Neural progenitor cell (in vitro differentiated cells): ENCODE measurements around the gene TP53BP2. TPM values are rescaled to one million over a fixed set of nuclear protein-coding genes. Genes with fewer than 3 reads are reported as not detected.

Source experiments
- DNase-seq: peaks from one replicate; pipeline ENCODE4 v3.0.0-alpha.2; 2016; ENCODE audit warnings: low spot score
- H2AFZ ChIP-seq: fragments of 200-600 bp; sonication (generic); replicated peaks from 2 replicates; pipeline ENCODE4 v1.6.1; 2016; ENCODE audit warnings: antibody characterized with exemption
- H3F3A ChIP-seq: fragments of 200-600 bp; sonication (generic); 2 replicates; pipeline ENCODE4 v1.6.1; 2016; ENCODE audit warnings: antibody characterized with exemption, low read depth
- H3K27ac ChIP-seq: fragments of 200-600 bp; sonication (generic); 2 replicates; pipeline ENCODE4 v1.5.1; 2016; ENCODE audit warnings: mild to moderate bottlenecking
- H3K27me3 ChIP-seq: fragments of 200-600 bp; sonication (generic); 2 replicates; pipeline ENCODE4 v1.6.1; 2016; ENCODE audit warnings: mild to moderate bottlenecking, moderate library complexity
- H3K36me3 ChIP-seq: fragments of 200-600 bp; sonication (generic); 2 replicates; pipeline ENCODE4 v1.5.1; 2016
- H3K4me1 ChIP-seq: fragments of 200-600 bp; sonication (generic); 2 replicates; pipeline ENCODE4 v1.6.1; 2016; ENCODE audit warnings: mixed run types
- H3K4me2 ChIP-seq: fragments of 200-600 bp; sonication (generic); 2 replicates; pipeline ENCODE4 v1.6.1; 2016
- H3K4me3 ChIP-seq: fragments of 200-600 bp; sonication (generic); 2 replicates; pipeline ENCODE4 v1.5.1; 2016
- H3K79me2 ChIP-seq: fragments of 200-600 bp; sonication (generic); 2 replicates; pipeline ENCODE4 v1.6.1; 2016; ENCODE audit warnings: low read depth
- H3K9ac ChIP-seq: fragments of 200-600 bp; sonication (generic); 2 replicates; pipeline ENCODE4 v1.6.1; 2016
- H3K9me3 ChIP-seq: fragments of 200-600 bp; sonication (generic); 2 replicates; pipeline ENCODE4 v1.5.1; 2016; ENCODE audit warnings: low read depth
- H4K20me1 ChIP-seq: fragments of 200-600 bp; sonication (generic); 2 replicates; pipeline ENCODE4 v1.6.1; 2016; ENCODE audit warnings: low read depth
- H3K27ac Mint-ChIP-seq: 3 replicates; pipeline ENCODE4 v1.8.0; 2021; ENCODE audit warnings: mixed read lengths
- H3K27me3 Mint-ChIP-seq: 2 replicates; pipeline ENCODE4 v1.8.0; 2022; ENCODE audit warnings: low read depth, mild to moderate bottlenecking, inconsistent platforms, moderate library complexity, mixed read lengths; ENCODE audit not compliant: insufficient read depth
- H3K36me3 Mint-ChIP-seq: 3 replicates; pipeline ENCODE4 v1.8.0; 2021; ENCODE audit warnings: mixed read lengths
- H3K4me1 Mint-ChIP-seq: 3 replicates; pipeline ENCODE4 v1.8.0; 2021; ENCODE audit warnings: mixed read lengths
- H3K4me3 Mint-ChIP-seq: 3 replicates; pipeline ENCODE4 v1.8.0; 2021; ENCODE audit warnings: mild to moderate bottlenecking, moderate library complexity, mixed read lengths
- H3K9me3 Mint-ChIP-seq: 3 replicates; pipeline ENCODE4 v1.8.0; 2020; ENCODE audit warnings: mixed read lengths
- EZH2 ChIP-seq: fragments of 200-600 bp; sonication (generic); IDR thresholded peaks from 2 replicates; pipeline ENCODE4 v1.6.1; 2017; ENCODE audit warnings: antibody characterized with exemption, mild to moderate bottlenecking, moderate library complexity
- EZH2phosphoT487 ChIP-seq: fragments of 200-600 bp; sonication (generic); IDR thresholded peaks from 2 replicates; pipeline ENCODE4 v1.6.1; 2017; ENCODE audit warnings: antibody characterized with exemption
- total RNA-seq: library from RNA; depleted of rRNA; stranded (reverse); fragments of >200 nt; gene quantifications from 2 replicates; pipeline ENCODE4 v1.2.3, GENCODE V29; 2015; ENCODE audit warnings: low replicate concordance
- TF ChIP-seq, protein P1 (sequence below): fragments of 200-600 bp; sonication (generic); IDR thresholded peaks from 2 replicates; pipeline ENCODE4 v1.5.1; 2017; ENCODE audit warnings: antibody characterized with exemption, mild to moderate bottlenecking

Gene TP53BP2
- total RNA-seq, 1 donor from 2014 or later: 56.3 TPM

- peaks cover 32% of the 10 kb centered on the region for H3K36me3 Mint-ChIP-seq
- Histone ChIP-seq H2AFZ (peak overlapping the region; percentile 96), H3K36me3 (no peaks in the 10 kb centered on the region), H3F3A (no peaks in the 10 kb centered on the region), H3K4me1 (peaks cover 3% of the 10 kb centered on the region), H3K27me3 (peaks cover 20% of the 10 kb centered on the region), H3K79me2 (no peaks in the 10 kb centered on the region), H3K9me3 (no peaks in the 10 kb centered on the region), H3K4me2 (peak overlapping the region; percentile 86), H3K9ac (peak overlapping the region; percentile 16), H3K4me3 (peak overlapping the region; percentile 58), H4K20me1 (no peaks in the 10 kb centered on the region), H3K27ac (no peak overlapping the region)
- H3K4me3 Mint-ChIP-seq: peak overlapping the region; percentile 81
- no peaks in the 10 kb centered on the region for H3K27me3 Mint-ChIP-seq
- DNase-seq: peak; percentile 81
- TF ChIP-seq, protein P1, sequence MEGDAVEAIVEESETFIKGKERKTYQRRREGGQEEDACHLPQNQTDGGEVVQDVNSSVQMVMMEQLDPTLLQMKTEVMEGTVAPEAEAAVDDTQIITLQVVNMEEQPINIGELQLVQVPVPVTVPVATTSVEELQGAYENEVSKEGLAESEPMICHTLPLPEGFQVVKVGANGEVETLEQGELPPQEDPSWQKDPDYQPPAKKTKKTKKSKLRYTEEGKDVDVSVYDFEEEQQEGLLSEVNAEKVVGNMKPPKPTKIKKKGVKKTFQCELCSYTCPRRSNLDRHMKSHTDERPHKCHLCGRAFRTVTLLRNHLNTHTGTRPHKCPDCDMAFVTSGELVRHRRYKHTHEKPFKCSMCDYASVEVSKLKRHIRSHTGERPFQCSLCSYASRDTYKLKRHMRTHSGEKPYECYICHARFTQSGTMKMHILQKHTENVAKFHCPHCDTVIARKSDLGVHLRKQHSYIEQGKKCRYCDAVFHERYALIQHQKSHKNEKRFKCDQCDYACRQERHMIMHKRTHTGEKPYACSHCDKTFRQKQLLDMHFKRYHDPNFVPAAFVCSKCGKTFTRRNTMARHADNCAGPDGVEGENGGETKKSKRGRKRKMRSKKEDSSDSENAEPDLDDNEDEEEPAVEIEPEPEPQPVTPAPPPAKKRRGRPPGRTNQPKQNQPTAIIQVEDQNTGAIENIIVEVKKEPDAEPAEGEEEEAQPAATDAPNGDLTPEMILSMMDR: peak; percentile 98
- TF ChIP-seq EZH2phosphoT487 (no peak), EZH2 (peak; percentile 54)
- no peaks in the 10 kb centered on the region for H3K9me3 Mint-ChIP-seq
- peaks cover 2% of the 10 kb centered on the region for H3K4me1 Mint-ChIP-seq
- no peak overlapping the region for H3K27ac Mint-ChIP-seq
Observed at GRCh38 chr1:223748773-223749733, 96.7 kb downstream of the TP53BP2 start.

DNA sequence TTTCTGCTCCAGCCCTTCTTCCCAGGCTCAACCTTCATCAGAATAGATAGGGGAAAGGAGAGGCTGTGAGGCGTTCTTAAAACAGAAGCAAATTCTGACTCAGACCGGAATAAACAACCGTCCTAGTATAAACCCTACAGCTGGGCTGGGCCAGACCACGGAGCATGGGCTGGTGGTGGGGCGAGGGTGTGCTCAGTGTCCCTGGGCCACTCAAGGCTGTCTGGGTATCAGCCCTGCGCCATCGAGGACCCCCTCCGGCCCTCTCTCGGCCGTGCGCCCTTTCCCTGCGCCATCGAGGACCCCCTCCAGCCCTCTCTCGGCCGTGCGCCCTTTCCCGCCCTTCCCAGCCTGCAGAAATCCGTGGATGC lies 97.4 kb downstream of the TP53BP2 start:
- Histone ChIP-seq H3K27me3 (peaks cover 20% of the 10 kb centered on the region), H3K4me1 (peaks cover 3% of the 10 kb centered on the region), H3K27ac (no peak overlapping the region), H3K36me3 (no peaks in the 10 kb centered on the region), H3K4me3 (peak overlapping the region; percentile 58), H3K9me3 (no peaks in the 10 kb centered on the region), H3K79me2 (no peaks in the 10 kb centered on the region), H3K4me2 (peak overlapping the region; percentile 86), H4K20me1 (no peaks in the 10 kb centered on the region), H3F3A (no peaks in the 10 kb centered on the region), H2AFZ (peak overlapping the region; percentile 96), H3K9ac (peak overlapping the region; percentile 16)
- Mint-ChIP-seq H3K4me3 (no peak overlapping the region), H3K27me3 (no peaks in the 10 kb centered on the region), H3K9me3 (no peaks in the 10 kb centered on the region), H3K27ac (no peak overlapping the region), H3K36me3 (peaks cover 27% of the 10 kb centered on the region), H3K4me1 (peaks cover 2% of the 10 kb centered on the region)
- no peak for DNase-seq
- TF ChIP-seq, protein P1: no peak
- TF ChIP-seq EZH2phosphoT487 (no peak), EZH2 (no peak)

GRCh38 chr1:223747838-223748335 lies 97.9 kb downstream of the TP53BP2 start:
- no peak overlapping the region for H3K4me3 Mint-ChIP-seq
- no peaks in the 10 kb centered on the region for H3K9me3 Mint-ChIP-seq
- Histone ChIP-seq H3K4me3 (no peak overlapping the region), H3K4me2 (no peak overlapping the region), H3K36me3 (no peaks in the 10 kb centered on the region), H3F3A (no peaks in the 10 kb centered on the region), H3K79me2 (no peaks in the 10 kb centered on the region), H2AFZ (no peak overlapping the region), H3K9ac (no peak overlapping the region), H3K9me3 (no peaks in the 10 kb centered on the region), H3K27ac (no peak overlapping the region), H4K20me1 (no peaks in the 10 kb centered on the region), H3K27me3 (peaks cover 20% of the 10 kb centered on the region), H3K4me1 (peaks cover 3% of the 10 kb centered on the region)
- TF ChIP-seq, protein P1: no peak
- TF ChIP-seq EZH2phosphoT487: no peak
- TF ChIP-seq EZH2: no peak
- H3K4me1 Mint-ChIP-seq: peaks cover 2% of the 10 kb centered on the region
- H3K27ac Mint-ChIP-seq: no peak overlapping the region
- no peaks in the 10 kb centered on the region for H3K27me3 Mint-ChIP-seq
- peaks cover 22% of the 10 kb centered on the region for H3K36me3 Mint-ChIP-seq
- no peak for DNase-seq
